Activated naive CD4-positive, alpha-beta T cell (primary cell): Measurements from ENCODE around the gene MARVELD2.

Experiments
- DNase-seq, 4 experiments: peaks; one replicate each; lab custom pipeline; 2025; lab: John Stamatoyannopoulos, UW

MARVELD2 gene

GRCh38 chr5:69493396-69494133 lies 78.6 kb downstream of the MARVELD2 start:
- no peak for DNase-seq
